ENCODE data around the gene ESRRB.
A peak's percentile ranks its signal among the peaks of the same experiment; 100 is the strongest.

Gene ESRRB

GRCh38 chr14:76541594-76542219 lies 165.8 kb downstream of the ESRRB start:
- no peak for DNase-seq (ENCODE audit: low spot score)

DNA sequence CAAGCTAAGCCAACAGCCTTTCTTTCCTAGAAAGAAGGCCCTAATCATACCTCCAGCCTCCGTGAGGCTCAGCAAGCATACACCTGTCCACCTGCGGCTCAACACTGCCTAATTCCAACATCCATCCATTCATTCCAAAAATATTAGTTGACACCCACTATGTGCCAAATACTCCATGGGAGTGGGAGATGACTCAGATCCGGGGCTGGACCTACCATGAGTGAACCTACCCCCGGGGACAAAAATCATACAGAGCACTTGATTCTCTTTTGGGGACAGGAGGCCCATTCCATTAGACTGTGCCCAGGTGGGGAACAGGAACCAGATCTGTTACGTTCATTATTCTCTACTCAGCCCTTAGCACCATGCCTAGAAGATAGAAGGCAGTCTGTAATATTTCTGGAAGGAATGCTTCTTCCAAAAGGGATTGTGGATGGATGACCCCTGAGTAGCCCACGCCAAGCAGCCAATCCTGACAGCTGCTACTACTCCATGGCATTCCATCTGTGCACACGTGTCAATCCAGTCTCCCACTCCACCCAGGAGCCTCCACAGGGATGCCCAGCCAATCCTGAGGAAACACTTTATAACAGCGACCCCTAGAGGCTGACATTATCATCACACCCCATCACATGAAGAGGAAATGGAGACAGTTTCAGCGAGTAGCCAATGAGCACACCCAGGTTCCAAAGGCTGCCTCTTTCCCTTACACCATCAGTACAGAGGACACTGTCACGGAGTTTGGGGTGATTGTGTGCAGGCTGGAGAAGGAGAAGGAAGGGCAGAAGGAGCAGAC lies 170.7 kb downstream of the ESRRB start:
- peak; percentile 37 for DNase-seq (ENCODE audit: low spot score)

GRCh38 chr14:76547831-76548230 lies 171.9 kb downstream of the ESRRB start:
- DNase-seq (ENCODE audit: low spot score) = no peak

DNA sequence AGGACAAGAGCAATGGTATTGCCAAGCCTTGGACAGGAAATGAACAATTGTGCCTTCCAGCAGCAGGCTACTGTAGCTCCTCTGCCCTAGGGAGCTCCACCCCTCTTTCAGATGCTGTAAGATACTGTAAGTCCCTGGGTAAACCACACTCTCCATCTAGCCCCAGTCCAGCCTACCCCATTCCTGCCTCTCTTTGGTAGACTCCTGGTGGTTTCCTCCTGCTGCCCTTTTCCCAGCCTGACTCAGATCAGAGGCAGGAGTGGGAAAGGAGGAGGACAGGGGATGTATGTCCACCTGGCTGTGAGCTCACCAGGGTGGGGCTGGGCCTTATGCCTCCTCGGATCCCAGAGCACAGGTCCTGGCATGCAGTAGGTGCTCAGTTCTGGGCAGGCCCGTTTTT lies 174.6 kb downstream of the ESRRB start:
- no peak for DNase-seq (ENCODE audit: low spot score)

DNA sequence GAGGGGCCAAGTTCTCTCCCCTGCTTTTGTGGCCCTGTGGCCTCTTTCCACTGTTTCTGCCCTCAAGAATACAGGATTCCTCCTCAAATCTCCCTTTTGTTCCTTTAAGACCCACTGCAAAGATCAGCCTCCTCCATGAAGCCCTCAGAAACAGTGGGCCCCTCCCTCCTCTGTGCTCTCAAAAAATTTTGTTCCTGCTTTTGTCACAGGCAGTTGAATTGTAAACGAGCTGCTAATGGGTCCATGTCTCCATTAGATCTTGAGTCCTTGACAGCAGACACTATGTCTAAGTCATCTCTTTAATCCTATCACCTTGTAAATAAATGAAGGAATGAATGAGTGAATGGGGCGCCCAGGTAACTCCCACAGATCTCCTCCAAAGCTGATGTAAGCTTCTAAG lies 175.2 kb downstream of the ESRRB start:
- DNase-seq (ENCODE audit: low spot score) = no peak
